ENCODE results near the gene SYNJ2BP.
"Not testable (repeated sequence)": the region's sequence is repeated elsewhere in the genome, so short reads cannot be mapped to it uniquely, and the experiment has no call there.

The SYNJ2BP gene

DNA sequence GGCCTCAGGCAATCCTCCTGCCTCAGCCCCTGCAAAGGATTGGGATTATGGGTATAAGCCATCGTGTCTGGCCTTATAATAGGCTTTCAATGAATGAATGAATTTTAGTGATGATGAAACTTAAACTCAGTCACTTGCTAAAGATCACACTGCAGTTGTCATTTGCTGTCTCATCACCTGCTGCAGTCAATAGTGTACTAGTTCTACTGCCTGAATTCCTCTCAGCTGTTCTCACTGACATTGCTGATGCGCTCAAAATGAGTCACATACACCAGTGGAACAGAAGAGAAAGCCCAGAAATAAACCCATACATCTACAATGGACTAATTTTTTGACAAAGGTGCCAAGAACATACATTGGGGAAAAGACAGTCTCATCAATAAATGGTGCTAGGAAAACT lies 5.6 kb upstream of the SYNJ2BP start:
- H3K9ac ChIP-seq (ENCODE audit: low read length) = no peak overlapping the region
- H3K27me3 ChIP-seq (ENCODE audit: low read depth, low read length) = no peaks in the 10 kb centered on the region
- no peaks in the 10 kb centered on the region for H3K79me2 ChIP-seq (ENCODE audit: low read length)
- TF ChIP-seq, protein P1, sequence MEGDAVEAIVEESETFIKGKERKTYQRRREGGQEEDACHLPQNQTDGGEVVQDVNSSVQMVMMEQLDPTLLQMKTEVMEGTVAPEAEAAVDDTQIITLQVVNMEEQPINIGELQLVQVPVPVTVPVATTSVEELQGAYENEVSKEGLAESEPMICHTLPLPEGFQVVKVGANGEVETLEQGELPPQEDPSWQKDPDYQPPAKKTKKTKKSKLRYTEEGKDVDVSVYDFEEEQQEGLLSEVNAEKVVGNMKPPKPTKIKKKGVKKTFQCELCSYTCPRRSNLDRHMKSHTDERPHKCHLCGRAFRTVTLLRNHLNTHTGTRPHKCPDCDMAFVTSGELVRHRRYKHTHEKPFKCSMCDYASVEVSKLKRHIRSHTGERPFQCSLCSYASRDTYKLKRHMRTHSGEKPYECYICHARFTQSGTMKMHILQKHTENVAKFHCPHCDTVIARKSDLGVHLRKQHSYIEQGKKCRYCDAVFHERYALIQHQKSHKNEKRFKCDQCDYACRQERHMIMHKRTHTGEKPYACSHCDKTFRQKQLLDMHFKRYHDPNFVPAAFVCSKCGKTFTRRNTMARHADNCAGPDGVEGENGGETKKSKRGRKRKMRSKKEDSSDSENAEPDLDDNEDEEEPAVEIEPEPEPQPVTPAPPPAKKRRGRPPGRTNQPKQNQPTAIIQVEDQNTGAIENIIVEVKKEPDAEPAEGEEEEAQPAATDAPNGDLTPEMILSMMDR (IDR thresholded peaks at IDR 0.05; ENCODE audit: low read depth, low read length) = no peak
- TF ChIP-seq EZH2phosphoT487 (IDR thresholded peaks at IDR 0.05; ENCODE audit: low read depth) = no peak
- no peaks in the 10 kb centered on the region for H4K20me1 ChIP-seq (ENCODE audit: insufficient read depth, low read length)
- H3K36me3 ChIP-seq (replicated peaks; ENCODE audit: low read depth, low read length) = no peaks in the 10 kb centered on the region
- no peaks in the 10 kb centered on the region for H3K9me3 ChIP-seq (ENCODE audit: insufficient read depth, low read length)
- no peak overlapping the region for H3K4me3 ChIP-seq (ENCODE audit: low read length)
- H2AFZ ChIP-seq (ENCODE audit: low read depth, low read length) = no peak overlapping the region
- no peak overlapping the region for H3K27ac ChIP-seq (ENCODE audit: low read length)
- no peaks in the 10 kb centered on the region; the same call in 1 of the 2 replicates for H3K4me1 ChIP-seq (ENCODE audit: low read length)
- no peak overlapping the region for H3K4me2 ChIP-seq (ENCODE audit: low read length)

DNA sequence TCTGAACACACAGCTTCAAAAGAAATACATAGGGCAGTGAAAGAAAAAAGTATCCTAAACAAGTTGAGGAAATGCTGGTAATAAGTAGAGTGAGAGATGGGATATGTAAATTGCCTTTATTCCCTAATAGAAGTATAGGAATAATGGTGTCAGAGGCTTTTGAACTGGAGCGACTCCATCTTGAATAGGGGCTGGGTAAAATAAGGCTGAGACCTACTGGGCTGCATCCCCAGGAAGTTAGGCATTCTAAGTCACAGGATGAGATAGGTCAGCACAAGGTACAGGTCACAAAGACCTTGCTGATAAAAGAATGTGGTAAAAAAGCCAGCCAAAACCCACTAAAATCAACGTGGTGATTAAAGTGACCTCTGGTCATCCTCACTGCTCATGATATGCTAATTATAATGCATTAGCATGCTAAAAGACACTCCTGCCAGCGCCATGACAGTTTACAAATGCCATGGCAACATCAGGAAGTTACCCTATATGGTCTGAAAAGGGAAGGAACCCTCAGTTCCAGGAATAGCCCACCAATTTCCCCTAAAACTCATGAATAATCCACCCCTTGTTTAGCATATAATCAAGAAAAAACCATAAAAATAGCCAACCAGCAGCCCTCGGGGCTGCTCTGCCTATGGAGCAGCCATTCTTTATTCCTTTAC lies 2.5 kb upstream of the SYNJ2BP start:
- not testable (repeated sequence) for H4K20me1 ChIP-seq (ENCODE audit: insufficient read depth, low read length)

DNA sequence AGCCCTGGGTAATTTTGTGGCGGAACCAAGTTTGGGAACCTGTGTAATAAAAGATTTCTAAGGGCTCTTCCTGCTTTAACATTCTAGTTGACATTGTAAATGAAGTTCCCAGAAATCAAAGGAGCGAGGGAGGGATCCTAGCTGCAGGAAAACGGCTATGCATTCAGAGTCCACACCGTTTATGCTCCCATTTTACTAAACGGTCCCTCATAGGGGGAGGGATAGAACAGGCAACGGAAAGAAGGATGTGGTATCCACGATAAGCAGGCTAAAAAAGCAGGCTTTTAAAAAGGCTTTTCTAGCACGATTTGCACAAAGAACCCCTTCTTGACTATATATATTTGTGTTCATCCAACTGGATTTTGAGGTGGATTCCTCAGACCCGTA lies 559 bp downstream of the SYNJ2BP start:
- H3K9me3 ChIP-seq (ENCODE audit: insufficient read depth, low read length) = no peaks in the 10 kb centered on the region
- H3K36me3 ChIP-seq (replicated peaks; ENCODE audit: low read depth, low read length) = no peaks in the 10 kb centered on the region
- peak overlapping the region; percentile 58 for H3K9ac ChIP-seq (ENCODE audit: low read length)
- peak overlapping the region; percentile 89 for H2AFZ ChIP-seq (ENCODE audit: low read depth, low read length)
- peak overlapping the region; percentile 83 for H3K4me3 ChIP-seq (ENCODE audit: low read length)
- no peaks in the 10 kb centered on the region for H3K27me3 ChIP-seq (ENCODE audit: low read depth, low read length)
- peak overlapping the region; percentile 81 for H3K4me2 ChIP-seq (ENCODE audit: low read length)
- H3K4me1 ChIP-seq (ENCODE audit: low read length) = 0 out of 2 replicates have a peak, but pooled peaks cover 3% of the 10 kb centered on the region
- H3K79me2 ChIP-seq (ENCODE audit: low read length) = no peaks in the 10 kb centered on the region
- TF ChIP-seq EZH2phosphoT487 (IDR thresholded peaks at IDR 0.05; ENCODE audit: low read depth) = no peak
- TF ChIP-seq, protein P1 (IDR thresholded peaks at IDR 0.05; ENCODE audit: low read depth, low read length) = no peak
- H3K27ac ChIP-seq (ENCODE audit: low read length) = no peak overlapping the region
- H4K20me1 ChIP-seq (ENCODE audit: insufficient read depth, low read length) = no peaks in the 10 kb centered on the region

More for the DNA sequence above, 2.5 kb upstream of the SYNJ2BP start:
- H3K9me3 ChIP-seq (ENCODE audit: insufficient read depth, low read length); H3K4me2 ChIP-seq (ENCODE audit: low read length); H3K27me3 ChIP-seq (ENCODE audit: low read depth, low read length); H3K4me3 ChIP-seq (ENCODE audit: low read length); H2AFZ ChIP-seq (ENCODE audit: low read depth, low read length); H3K27ac ChIP-seq (ENCODE audit: low read length); H3K79me2 ChIP-seq (ENCODE audit: low read length); H3K4me1 ChIP-seq (ENCODE audit: low read length); H3K9ac ChIP-seq (ENCODE audit: low read length); H3K36me3 ChIP-seq (replicated peaks; ENCODE audit: low read depth, low read length): not testable (repeated sequence)

DNA sequence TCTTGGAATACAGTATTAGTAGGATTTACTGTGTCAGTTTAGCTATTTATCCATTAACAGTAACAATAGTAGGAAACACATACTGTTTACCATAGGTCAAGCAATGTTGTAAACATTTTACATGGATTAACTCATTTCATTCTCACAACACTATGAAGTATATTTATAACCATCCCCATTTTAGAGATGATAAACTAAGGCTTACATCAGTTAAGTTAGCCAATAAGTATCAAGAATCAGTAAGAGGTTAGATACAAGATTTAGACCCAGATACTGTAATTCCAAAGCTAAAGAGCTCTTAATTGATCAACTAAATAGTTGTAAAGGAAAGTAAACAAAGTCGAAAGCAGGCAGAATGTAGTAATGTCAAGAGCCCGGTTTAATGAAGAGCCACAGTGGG lies 1.1 kb downstream of the SYNJ2BP start:
- no peak for TF ChIP-seq EZH2phosphoT487 (IDR thresholded peaks at IDR 0.05; ENCODE audit: low read depth)
- TF ChIP-seq, protein P1 (IDR thresholded peaks at IDR 0.05; ENCODE audit: low read depth, low read length) = no peak
- Histone ChIP-seq H3K27ac (ENCODE audit: low read length) (no peak overlapping the region), H3K4me1 (ENCODE audit: low read length) (0 out of 2 replicates have a peak, but pooled peaks cover 3% of the 10 kb centered on the region), H3K4me3 (ENCODE audit: low read length) (no peak overlapping the region), H3K9me3 (ENCODE audit: insufficient read depth, low read length) (no peaks in the 10 kb centered on the region), H4K20me1 (ENCODE audit: insufficient read depth, low read length) (no peaks in the 10 kb centered on the region), H2AFZ (ENCODE audit: low read depth, low read length) (no peak overlapping the region), H3K27me3 (ENCODE audit: low read depth, low read length) (no peaks in the 10 kb centered on the region), H3K36me3 (replicated peaks; ENCODE audit: low read depth, low read length) (no peaks in the 10 kb centered on the region), H3K4me2 (ENCODE audit: low read length) (peak overlapping the region; percentile 26), H3K79me2 (ENCODE audit: low read length) (no peaks in the 10 kb centered on the region), H3K9ac (ENCODE audit: low read length) (no peak overlapping the region)
